Dermis blood vessel endothelial cell (primary cell): ENCODE data around the gene BDKRB1. TPM values are rescaled to one million over a fixed set of nuclear protein-coding genes. Genes with fewer than 3 reads are reported as not detected.

ENCODE experiments used
- DNase-seq: peaks from one replicate; pipeline ENCODE4 v3.0.0; 2010
- total RNA-seq: library from RNA; depleted of rRNA; stranded (reverse); fragments of >200 nt; gene quantifications from 2 replicates; pipeline ENCODE4 v1.2.3, GENCODE V29; 2014

The BDKRB1 gene
- not detected in 2 replicates for total RNA-seq

DNA sequence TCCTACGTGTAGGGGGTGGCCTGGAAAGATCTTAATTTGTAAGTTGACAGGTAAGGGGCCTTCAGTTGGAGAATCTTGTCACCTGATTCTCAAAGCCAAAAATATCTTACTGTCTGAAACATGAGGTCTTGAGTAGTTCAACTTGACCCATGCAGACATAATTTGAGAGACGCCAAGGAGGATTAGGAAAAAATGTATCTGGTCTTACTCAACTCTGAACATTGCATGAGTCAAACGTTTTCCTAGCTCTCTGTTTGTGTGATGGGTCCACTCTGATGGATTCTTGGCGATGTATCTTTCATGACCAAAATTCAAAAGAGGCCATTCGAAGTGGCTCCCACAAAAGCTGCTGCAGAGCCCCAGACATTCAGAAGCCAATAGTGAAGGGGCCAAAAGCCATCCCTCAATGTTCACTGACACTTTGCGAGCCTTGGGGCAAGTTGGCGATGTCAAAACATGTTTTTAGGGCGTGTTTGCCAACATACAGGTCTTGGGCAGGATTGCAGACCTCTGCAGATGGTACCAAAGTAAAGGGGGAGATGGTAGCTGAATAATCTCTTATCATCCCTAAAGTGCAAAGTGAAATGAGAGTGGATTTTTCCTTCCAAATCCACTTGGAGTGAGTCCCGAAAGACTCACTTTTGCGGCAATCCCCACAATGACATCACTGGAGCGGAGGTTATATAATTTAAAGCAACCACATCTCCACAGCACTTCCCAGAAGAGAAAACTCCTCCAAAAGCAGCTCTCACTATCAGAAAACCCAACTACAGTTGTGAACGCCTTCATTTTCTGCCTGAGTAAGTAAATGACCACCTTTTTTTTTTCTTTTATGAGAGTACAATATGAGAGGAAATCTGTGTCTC is at the start of gene BDKRB1:
Gene BDKRB1, plus strand, starts transcription at position 710 of the 866 bp plus-strand sequence. CDS start 7,473 bp downstream, outside the sequence.
- no peak for DNase-seq

DNA sequence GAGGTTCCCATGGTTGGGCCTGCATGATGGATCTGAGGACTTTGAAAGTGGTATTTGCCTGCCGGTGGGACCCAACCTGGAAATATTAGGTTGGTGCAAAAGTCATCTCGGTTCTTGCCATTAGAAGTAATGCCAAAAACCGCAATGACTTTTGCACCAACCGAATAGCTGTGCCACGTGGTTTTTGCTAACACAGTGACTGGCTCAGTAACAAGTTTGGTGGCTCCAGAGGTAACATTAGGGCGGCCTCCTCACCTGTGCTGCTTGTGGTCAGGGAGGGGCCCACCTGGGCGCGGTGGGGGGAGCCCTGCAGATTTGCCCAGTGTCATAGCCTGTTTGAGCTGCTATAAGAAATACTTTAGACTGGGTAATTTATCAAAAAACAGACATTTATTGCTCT is 49.5 kb upstream of the BDKRB1 start:
- no peak for DNase-seq

DNA sequence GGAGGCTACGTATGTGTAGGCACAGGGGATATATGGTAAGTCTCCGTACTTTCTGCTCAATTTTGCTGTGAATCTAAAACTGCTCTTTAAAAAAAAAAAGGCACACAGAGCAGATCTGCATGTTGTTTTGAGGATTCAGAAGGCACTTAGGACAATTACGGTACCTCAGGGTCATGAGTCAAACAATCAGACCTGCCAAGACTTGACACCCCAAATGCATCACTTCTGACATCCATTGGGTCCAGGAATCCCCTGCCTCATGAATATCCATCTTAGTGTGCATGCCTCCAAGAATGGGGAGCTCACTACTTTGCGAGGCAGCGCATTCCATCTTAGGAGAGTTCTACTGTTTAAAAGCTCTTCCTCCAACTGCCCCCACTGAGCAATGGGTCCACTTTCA is 48.3 kb upstream of the BDKRB1 start:
- DNase-seq: no peak

DNA sequence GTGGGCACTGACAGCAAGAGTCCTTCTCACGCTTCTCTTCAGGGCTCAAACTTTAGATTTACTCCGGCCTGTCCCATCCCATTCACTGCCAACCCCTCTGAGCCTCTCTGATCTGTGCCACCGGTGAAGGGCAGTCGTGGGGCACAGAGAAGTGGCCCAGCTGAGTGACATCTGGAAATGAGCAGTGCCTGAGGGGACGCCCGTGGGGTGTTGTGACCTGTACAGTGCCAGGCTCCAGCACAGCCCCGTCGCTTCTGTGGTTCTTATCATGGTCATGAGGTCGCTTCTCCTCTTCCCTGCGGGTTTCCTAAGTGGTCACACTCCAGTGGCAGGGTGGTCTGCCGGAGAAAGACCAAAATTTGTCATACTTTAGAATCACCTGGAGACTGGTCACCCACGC is 47.3 kb upstream of the BDKRB1 start:
- no peak for DNase-seq

DNA sequence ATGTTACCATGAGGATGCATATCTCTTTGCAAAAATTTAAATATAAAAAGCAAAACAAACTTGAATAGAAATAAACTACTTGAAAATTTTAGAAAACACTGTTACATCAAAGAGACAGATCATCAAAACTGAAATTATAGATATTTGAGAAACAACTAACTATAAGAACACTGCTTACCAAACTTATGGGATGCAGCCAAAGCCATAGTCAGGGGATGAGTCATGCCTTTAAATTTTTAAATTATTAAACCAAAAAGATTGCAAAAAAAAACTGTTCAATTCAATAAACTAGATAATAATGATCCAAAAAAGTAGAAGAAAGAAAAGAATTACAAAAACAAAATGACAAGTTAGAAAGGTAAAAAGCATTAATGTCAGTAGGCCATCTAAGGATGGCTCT is 43.9 kb upstream of the BDKRB1 start:
- DNase-seq: no peak

DNA sequence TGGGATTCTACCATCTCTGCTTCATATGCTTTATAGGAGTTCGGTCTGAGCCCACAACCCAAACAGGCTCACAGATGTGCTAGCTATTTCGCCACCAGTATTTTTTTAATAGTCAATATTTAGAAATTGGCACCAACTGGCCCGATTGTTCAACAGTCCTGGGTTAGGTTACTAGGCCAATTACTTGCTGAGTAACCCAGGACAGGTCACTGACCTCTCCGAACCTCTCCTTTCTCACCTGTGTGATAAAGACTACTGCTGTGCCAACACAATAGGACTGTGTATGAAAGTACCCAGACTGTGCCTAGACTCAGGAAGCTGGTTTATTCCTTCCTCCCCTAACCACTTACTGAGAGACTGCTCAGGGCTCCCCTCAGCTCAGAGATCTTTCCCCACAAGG is 43.1 kb upstream of the BDKRB1 start:
- DNase-seq: no peak

DNA sequence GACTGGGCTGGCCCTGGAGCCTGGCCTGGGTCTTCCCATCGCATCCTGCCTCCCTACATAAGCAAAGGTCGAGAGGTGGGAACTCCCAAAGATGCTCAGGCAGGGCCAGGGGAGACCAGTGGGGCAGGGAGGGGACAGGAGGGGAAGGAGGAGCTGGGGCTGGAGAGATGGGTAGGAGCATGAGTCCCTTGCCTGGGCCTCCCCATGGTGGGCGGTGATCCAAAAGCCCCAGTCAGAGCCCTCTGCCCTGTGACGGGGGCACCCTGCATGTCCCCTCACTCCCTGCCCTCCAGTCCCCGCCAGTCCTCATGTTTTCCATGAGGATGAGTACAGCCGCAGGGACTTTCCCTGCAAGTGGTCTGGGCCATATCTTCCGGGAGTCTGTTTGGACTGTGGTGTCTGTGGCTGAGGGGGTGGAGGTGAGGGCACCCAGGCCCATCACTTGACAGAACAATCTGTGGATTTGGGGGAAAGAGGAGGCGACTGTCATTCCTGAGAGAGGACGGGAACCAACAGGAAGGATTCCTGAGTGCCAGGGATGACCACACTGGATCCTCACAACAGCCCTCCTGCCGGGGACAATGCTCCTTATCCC is 42.0 kb upstream of the BDKRB1 start:
- no peak for DNase-seq

DNA sequence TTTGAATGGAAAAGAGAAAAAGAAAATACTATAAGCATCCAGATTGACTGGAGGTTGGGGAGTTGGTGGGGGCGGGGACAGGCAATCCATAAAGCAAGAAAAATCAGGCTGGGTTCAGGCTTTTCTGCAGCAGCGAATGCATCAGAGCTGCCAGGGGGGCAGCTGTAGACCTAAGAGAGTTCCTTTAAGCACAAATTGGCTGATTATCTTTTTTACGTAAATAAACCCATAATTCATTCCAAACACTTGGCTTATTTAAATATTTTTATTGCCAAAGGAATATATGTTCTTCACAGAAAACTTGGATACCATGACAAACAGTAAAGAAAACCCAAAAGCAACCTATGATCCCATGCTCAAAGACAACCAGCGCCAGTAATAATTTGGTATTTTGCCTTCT is 41.2 kb upstream of the BDKRB1 start:
- no peak for DNase-seq

DNA sequence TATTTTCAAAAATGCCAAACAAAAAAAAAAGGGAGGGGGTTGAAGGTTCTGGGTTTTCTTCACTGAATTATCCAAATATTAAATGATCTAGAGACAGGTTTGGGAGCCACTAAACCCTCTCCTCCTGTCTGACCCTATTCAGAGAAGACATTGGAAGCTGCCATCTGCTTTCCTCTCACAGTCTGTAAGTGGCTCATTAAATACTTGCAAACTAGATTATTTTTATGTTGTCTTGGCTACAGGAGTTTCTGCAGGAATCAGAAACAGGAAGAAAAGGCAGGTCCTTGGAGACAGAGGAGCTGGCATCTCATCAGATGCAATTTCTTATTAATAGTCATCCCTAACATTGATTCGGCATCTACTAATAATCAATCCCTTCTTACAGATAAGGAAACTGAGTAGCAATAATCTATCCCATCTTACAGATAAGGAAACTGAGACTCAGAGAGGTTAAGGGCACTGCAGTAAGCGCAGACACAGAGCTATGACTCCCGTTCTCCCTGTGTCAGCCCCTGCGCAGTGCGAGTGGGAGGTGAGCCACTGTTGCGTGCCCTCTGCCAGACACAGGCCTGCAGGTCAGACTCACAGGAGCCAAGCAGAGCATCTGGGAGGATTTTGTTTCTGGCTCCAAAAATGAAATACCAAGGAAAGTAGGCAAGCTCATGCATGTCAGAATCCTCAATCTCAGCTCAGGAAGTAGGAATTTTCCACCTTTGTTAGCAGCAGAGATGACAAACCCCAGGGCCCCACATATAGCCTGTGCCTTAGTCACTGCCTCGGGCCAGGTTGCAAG is 40.4 kb upstream of the BDKRB1 start:
- no peak for DNase-seq

DNA sequence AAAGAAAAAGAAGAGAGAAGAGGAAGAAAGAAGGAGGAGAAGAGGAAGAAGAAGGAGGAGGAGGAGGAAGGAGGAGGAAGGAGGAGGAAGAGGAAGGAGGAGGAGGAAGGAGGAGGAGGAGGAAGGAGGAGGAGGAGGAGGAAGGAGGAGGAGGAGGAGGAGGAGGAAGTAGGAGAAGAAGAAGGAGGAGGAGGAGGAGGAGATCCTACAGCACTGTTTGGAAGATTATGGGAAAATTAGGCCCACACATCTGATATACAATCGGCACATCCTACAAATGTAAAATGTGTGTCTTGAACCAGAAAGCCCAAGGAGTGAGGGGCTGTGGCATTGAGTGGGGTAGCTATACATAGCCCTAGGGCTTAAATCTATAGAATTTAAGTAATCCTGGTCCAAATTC is 39.4 kb upstream of the BDKRB1 start:
- DNase-seq: no peak

DNA sequence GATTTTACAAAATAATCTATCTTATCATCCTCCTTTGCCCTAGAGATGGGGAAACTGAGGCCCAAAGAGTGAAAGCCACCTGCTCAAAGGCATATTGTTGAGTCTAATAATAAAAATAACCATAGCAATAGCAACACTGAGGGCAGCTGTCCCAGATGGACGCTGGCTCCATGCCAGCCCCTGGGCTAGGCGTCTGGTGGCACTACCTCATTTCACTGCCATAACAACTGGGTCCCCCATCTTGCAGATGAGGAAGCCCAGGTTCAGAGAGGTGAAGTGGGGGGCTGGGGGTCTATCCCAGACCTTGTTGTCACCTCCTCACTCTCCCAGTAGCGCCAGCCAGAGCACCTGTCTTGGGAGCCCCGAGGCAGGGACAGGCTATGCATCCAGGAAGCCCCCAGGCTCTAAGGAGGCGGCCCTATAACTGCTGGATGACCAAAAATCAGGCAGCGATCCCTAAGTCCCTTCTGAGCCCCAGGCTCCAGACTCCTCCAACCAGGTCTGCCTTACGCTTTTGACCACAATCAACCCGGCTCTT is 38.6 kb upstream of the BDKRB1 start:
- no peak for DNase-seq

DNA sequence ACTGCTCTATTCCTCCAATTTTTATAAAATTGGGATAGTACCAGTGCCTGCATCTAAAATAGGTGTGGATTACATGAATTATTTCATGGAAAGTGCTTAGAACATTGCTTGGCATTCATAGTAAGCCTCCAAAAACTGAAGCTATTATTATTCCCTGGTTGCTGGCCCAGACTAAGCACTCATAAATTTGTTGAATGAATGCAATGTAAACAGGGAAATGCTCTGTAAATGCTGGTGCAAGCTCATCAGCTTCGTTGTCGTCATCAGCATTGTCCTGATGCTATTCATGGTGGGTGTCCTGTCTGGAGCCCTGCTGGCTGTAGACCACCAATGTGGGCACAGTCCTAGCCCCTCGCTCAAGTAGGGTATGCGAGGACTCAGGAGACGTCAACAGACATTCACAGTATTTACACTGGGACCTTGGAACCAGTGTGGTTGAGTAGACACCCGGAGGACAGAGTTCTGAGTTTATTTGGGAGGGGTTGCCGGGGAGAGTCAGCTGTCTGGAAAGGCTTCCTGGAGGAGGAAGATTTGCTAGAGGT is 34.8 kb upstream of the BDKRB1 start:
- DNase-seq: no peak

DNA sequence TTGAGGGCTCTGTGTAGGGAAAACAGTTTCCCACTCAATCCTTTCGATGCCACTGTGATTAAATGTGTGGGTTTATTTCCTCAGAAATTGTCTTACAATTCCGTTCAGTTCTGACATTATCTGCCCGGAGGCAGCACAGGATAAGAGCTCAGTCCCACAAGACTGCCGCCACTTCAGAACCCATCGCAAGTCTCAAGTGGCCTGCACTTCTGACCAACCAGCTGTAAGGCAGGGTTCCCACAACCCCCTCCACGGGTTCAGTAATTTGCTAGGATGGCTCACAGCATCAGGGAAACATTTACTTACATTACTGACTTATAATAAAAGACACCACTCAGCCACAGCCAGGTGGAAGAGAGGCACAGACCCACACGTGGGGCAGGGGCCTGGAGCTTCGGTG is 34.2 kb upstream of the BDKRB1 start:
- DNase-seq: no peak

DNA sequence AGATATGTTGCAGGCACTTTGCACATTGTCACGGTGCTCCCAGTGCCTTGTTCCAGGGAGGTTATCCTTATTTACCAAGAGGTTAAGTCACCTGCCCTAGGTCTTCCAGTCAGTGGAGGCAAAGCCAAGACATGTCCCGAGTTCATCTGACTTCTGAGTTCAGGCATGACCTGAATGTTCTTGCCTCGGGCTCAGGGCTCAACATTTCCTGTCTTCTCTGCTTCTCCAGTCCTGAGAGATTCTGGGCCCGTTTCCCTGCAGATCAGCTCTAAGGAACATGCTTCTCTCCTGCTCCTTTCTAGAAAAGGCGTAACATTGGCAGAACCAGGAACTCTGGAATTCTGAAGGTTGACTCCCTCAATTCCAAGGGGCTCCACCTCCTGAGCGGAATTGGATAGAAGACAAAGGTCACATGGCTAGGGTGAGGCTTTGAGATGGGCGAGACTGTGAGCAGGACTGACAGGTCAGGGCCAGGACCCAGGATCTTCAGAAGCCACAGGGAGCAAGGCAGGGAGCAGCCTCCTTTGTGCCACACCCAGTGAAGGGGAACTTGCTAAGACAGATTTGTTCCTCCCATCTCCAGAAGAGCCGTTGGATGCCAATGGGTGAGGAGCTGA is 31.4 kb upstream of the BDKRB1 start:
- DNase-seq: no peak

DNA sequence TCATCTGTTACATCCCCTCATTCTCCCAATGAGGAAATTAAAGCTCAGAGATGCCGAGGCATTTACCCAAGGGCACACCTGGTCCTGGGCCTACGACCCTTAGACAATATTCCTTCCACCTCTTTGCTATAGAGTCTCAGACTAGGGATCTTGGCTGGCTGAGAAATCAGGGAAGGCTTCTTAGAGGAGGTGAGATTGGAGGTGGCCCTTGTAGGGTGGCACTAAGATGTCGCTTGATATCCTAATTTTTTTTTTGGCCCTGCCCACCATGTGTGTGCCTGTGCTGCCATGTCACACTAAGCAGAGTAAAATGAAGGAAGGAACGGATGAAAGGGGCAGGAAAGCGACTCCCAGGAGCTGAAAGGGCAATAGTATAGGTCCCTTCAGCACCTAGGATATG is 30.8 kb upstream of the BDKRB1 start:
- no peak for DNase-seq

DNA sequence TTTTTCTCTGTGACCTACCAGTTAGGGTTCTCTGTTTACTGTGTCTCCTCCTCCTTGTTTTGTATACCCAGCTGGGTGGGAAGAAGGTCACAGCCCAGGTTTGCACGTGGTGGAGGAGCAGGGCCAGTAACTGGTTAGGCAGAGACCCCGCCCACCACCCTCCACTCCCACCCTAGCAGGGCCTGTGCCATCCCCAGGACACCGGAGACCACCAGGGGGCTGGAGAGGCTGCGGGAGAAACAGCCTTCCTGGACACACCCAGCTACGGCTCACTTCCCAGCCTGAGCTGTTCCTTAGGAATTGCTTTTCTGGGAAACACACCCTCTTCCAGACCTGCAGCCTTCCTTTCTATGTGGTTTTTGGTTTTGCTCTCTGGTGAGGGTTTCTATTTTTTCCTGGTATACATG is 30.3 kb upstream of the BDKRB1 start:
- DNase-seq: no peak

DNA sequence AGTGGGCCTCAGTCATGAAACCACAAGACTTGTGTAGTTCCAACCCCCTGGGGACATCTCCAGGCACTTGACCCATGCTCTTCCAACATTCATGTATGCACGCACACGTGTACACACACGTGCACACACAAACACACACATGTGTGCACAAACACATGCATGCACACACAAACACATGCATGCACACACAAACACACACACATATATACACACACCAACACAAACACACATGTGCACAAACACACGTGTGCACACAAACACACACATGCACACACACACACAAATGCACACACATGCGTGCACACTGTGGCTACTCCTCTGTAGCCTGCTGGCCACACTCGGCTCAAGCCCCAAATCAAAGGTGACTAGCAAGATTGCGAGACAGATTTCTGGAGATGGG is 28.6 kb upstream of the BDKRB1 start:
- no peak for DNase-seq

DNA sequence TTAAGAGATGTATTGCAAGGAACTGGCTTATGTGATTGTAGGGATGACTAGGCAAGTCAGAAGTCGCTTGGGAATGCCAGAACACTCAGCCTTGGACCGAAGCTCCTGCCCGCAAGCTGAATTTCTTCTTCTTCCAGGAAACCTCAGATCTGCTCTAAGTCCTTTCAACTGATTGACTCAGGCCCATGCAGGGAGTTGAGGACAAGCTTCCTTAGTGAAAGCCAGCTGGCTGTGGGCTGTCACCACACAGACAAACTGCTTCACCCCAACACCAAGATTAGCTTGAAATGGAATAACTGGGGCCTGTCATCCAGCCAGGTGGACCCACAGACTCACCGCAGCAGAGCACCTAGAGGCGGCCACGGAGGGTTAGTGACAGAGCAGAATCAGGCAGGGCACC is 26.7 kb upstream of the BDKRB1 start:
- no peak for DNase-seq

DNA sequence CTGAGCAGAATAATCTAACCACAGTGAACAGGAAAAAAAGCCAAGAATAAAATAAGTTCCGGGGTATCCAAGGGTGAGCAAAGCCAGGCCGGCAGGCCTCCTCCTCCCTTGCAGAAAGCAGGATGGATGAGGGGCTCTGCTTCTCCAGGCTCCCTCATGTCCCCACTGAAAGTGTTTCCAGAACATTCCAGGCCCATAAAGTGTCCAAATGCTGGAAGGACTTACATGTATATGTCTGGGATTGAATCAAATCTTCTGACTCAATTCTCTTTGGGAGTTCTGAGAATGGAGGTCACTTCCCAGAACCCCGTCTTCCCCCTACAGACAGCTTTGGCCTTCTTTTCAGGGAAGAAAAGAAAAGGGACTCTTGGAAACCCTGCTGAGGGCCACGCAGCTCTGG is 25.0 kb upstream of the BDKRB1 start:
- DNase-seq: no peak

DNA sequence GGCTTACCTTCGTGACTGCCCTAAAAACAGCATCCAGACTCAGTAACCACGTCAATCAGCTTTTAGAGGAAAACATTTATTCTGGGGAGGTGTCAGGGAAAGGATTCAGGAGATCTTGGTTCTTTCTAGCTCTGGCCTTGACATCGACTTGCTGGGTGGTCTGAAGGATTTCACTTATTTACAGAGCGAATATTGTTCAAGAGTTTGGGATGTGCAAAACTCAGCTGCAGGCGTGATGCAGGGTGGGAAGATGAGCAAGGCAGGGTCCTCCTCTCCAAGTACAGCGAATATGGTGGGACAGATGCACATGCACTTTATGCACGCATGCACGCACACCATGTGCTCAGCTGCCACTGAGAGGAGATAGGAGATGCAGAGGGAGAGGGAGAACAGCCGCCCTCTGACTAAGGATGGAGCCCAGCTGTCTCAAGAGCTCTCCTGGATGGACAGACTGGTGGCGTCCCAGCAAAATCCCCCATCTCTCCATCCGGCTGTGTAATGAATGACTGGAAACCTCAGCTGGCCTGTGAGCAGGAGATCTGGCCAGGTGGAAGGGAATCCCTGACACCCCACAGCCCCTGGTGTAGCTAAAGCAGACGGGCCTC is 24.4 kb upstream of the BDKRB1 start:
- no peak for DNase-seq

DNA sequence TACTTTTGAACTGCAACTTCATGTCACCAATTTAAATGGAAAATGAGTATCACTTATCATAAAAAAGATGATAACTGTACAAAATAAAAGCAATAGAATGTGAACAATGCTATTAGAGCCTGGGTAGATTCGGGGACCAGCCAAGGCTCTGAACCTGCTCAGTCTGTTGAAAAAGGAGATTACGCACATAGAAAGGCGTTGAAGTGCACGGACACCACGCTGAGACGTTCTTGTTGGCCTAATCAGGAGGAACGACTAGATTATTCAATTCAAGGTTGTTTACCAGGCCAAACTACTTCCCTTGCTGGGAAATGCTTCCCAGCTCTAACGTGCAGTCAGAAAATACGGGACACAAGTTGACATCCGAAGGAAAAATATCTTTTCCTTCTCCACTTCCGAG is 23.5 kb upstream of the BDKRB1 start:
- DNase-seq: no peak

DNA sequence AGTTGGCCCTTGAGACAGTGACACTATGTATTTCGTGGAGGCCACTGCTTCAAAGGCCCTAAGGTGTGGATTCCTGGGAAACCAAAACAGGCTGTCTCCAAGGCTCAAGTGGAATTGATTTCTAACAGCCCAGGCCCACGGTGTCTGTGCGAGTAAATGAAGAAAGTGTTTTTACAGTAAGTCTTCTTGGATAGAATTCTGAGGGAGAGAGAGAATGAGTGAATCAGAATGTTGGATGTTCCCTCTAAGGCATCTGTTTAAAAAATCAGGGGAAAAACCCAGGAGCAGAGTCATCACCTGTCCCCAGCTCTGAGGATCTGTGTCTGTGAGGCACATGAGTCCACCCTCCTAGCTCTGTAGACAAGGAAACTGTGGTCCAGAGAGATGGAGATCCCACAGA is 22.3 kb upstream of the BDKRB1 start:
- DNase-seq: no peak
